ENCODE data around the gene EHD1. TPM values are rescaled to one million over a fixed set of nuclear protein-coding genes. Genes with fewer than 3 reads are reported as not detected.

The EHD1 gene
- total RNA-seq, 4 donors from 2014 or later: 53.5 to 90.7 (median 67.4) TPM

GRCh38 chr11:64857485-64857884, 20.9 kb downstream of the EHD1 start:
- H3K36me3 ChIP-seq: peaks cover 18 to 30% of the 10 kb centered on the region in 2 donors
- no peaks in the 10 kb centered on the region for H3K27me3 ChIP-seq
- intact Hi-C loops (cut with DNase I): no loop called here
- WGBS, 2 donors: 92 to 94% methylated on average over 6 of the region's 6 CpGs
- H3K4me3 ChIP-seq (replicated peaks in 1 of 3): no peak overlapping the region
- TF ChIP-seq POLR2A (IDR thresholded peaks at IDR 0.05) (no peak), CTCF (IDR thresholded peaks at IDR 0.05) (no peak)
- no peak overlapping the region for H3K27ac ChIP-seq
- H3K9me3 ChIP-seq: no peaks in the 10 kb centered on the region
- H3K4me1 ChIP-seq: peaks cover 7 to 44% of the 10 kb centered on the region in 2 donors
- DNase-seq: no peak

GRCh38 chr11:64856382-64857227, 21.8 kb downstream of the EHD1 start:
- peak; percentile 27 to 34 for DNase-seq
- 91 to 95% methylated on average over 11 to 14 of the region's 20 CpGs for WGBS, 2 donors
- intact Hi-C loops (cut with DNase I): no loop called here
- no peak overlapping the region for H3K4me3 ChIP-seq (replicated peaks in 1 of 3)
- no peaks in the 10 kb centered on the region for H3K27me3 ChIP-seq
- TF ChIP-seq POLR2A (IDR thresholded peaks at IDR 0.05) (no peak), CTCF (IDR thresholded peaks at IDR 0.05) (no peak)
- peaks cover 4 to 36% of the 10 kb centered on the region in 2 donors for H3K4me1 ChIP-seq
- H3K36me3 ChIP-seq: peaks cover 18 to 30% of the 10 kb centered on the region in 2 donors
- peak overlapping the region in 2 of 3 donors; percentile 26 to 56 for H3K27ac ChIP-seq
- no peaks in the 10 kb centered on the region for H3K9me3 ChIP-seq

GRCh38 chr11:64855596-64856304, 22.7 kb downstream of the EHD1 start:
- Histone ChIP-seq H3K9me3 (no peaks in the 10 kb centered on the region), H3K36me3 (peaks cover 18 to 30% of the 10 kb centered on the region in 2 donors), H3K4me1 (peaks cover 4 to 36% of the 10 kb centered on the region in 2 donors), H3K27ac (peak overlapping the region; percentile 5 to 64 (median 43)), H3K27me3 (no peaks in the 10 kb centered on the region), H3K4me3 (replicated peaks in 1 of 3) (no peak overlapping the region)
- 84 to 88% methylated on average over 16 to 22 of the region's 22 CpGs for WGBS, 2 donors
- intact Hi-C loops (cut with DNase I): no loop called here
- TF ChIP-seq POLR2A (IDR thresholded peaks at IDR 0.05) (no peak), CTCF (IDR thresholded peaks at IDR 0.05) (no peak)
- no peak for DNase-seq

- Histone ChIP-seq H3K4me1 (peaks cover 4 to 36% of the 10 kb centered on the region in 2 donors), H3K36me3 (peaks cover 17 to 27% of the 10 kb centered on the region in 2 donors), H3K27ac (peak overlapping the region; percentile 5 to 64 (median 43)), H3K4me3 (replicated peaks in 1 of 3) (no peak overlapping the region), H3K9me3 (no peaks in the 10 kb centered on the region), H3K27me3 (no peaks in the 10 kb centered on the region)
- TF ChIP-seq CTCF (IDR thresholded peaks at IDR 0.05) (no peak), POLR2A (IDR thresholded peaks at IDR 0.05) (no peak)
- DNase-seq: peak; percentile 47 to 50
- 81 to 84% methylated on average over 29 to 45 of the region's 45 CpGs for WGBS, 2 donors
- intact Hi-C loops (cut with DNase I): no loop called here
These were observed 23.6 kb downstream of the EHD1 start for GRCh38 chr11:64854534-64855502.

All from thyroid gland (tissue), 4 donors.